C1 segment of cervical spinal cord (tissue), 14 donors: ENCODE results near the gene TTC21B.

ENCODE experiments used
- DNase-seq, 14 donors: peaks; one replicate each; lab custom pipeline; 2025; lab: John Stamatoyannopoulos, UW

TTC21B gene

DNA sequence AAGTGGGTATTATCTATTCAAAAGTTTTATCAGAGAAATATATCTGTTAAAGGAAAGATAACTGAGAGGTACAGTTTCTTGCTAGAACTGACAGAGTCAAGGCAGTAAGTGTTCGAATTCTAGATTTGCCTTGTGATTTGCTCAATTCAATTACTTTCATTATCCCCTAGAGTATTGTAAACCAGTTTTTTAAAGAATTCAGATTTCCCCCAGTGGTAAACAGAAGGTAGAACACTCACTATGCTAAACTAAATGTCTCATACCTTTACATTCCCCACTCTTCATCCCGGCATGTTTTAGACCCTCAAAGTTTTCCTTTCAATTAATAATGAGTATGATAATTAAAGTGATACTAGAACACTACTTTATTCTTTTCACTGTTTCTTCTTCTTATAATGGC, 28.6 kb downstream of the TTC21B start:
- no peak for DNase-seq

DNA sequence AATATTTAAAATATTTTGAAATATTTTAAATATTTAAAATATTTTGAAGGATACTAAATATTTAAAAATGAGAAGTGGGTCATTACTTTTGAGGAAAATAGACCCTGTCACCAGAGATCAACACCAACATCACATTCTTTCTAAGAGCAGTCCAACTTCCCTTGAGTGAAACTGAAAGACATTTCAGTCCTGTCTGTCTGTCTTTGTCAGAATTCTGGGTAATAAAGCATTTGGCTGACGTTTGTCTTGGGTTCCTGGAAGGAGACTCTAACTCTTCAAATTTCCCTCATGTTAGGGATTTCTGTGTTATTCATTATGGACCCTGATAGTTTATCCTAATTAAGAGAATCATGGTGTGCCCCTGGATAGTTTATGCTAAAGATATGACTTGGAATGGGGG, 32.8 kb downstream of the TTC21B start:
- DNase-seq = no peak

DNA sequence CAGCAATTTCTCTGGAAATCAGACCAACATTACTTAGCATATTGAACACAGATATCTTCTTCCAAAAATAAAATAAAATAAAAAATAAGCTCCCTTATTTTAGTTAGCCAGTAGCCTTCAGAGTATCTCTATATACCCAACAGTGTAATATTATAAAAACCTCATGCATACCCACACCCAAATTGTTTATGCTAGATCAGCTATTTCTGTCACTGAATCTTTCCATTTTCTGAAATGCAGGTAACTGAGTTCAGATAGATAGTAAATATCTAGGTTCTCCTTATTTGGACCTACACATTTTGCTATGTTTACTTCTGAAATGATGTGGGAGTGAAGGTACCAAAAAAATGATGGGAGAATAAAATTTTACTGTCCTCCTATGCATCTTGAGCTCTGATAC, 39.9 kb downstream of the TTC21B start:
- no peak for DNase-seq

DNA sequence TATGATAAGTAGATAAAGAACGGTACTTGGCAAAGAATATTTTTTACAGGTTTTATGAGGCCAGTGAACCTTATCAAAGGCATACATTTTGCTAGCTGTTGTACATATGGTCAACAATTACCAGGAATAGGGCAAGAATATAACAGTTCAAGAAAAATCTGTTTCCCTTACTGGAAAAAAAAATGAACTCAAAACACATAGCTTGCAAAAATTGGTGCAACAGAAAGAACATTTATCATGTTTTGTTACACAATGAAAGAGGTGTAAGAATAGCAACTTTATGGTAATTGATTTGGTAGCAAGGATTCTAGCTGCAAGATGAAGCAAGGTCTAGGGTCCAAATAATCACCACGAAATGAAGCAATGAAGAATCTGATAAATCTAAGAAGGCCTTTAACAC, 41.6 kb downstream of the TTC21B start:
- no peak for DNase-seq

DNA sequence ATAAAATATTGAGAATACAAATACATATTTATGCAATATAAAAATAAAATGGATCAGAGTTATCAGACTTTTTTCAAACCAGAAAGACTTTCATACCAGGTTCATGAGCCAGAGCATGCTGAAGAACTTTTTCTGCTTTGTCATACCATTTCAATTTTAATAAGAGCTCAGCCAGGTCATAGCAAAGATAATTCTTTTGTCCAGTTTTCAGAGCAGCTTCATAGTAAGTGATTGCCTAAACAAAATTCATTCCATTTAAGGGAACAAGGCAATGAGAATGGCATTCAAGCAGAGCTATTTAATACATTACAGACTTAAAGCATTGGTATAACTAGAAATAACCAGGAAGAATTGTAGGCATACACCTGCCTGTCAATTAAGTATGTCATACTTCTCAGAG, 42.3 kb downstream of the TTC21B start:
- no peak for DNase-seq

DNA sequence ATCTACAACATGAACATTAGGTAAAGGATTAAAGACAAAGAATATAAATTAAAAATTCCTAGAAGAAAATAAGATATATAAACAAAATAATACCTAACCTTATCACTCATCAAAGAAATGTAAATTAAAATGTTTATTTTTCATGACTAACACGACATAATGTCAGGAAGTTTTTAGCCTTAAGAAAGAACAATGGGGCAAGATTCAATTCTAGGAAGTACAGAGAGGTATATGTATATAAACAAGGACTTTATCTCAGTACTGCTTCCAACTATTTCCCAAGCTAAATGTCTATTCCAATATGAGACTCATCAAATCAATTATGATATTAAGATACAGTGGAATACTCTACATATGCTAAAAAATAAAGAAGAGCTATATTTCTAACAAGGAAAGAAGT, 44.1 kb downstream of the TTC21B start:
- no peak for DNase-seq

DNA sequence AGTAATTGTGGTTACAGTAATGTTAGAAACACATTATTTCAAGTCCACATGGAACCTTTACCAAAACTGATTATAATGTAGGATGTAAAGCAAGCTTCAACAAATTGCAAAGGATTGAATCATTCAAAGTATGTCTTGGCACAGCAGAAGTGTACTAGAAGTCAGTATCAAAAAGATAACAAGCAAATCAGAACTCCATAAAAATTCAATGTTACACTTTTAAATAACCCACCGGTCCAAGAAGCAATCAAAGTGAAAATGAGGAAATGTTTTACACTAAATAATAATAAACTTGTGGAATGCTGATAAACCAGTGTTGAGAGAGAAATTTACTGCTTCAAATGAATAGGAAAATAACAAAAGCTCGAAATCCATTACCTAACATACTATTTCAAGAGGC, 47.7 kb downstream of the TTC21B start:
- DNase-seq = no peak

DNA sequence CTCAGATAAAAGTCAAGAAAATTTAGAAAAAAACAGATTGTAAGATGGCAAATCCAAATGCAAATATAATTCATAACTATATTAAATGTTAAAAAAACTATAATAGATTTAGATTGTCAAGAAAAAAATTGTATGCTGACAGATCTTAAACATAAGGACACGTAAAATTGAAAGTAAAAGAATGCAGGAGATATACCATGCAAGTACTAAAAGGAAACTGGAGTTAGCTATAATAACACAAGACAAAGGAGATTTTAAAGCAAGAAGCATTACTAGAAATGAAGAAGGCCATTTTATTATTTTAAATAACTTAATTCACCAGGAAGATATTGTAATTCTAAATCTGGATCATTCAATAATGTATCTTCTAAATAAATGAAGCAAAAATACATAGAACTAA, 48.3 kb downstream of the TTC21B start:
- no peak for DNase-seq

DNA sequence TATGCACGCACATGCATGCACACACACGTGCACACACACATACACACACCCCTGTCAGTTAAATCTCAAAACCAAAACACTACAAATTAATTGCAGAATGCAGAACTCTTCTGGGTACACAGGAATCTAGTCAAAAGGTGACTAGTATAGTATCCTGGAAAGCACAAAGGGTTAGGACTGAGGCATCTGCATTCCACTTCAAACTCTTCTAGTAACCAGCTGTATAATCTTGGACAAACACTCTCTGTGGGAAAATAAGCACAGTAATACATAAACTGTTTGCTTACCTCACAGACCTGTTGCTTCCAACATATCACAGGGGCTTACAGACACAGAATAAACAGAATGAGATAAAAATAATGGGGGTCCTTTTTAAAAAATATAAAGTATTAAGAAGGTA, 49.1 kb downstream of the TTC21B start:
- no peak for DNase-seq

DNA sequence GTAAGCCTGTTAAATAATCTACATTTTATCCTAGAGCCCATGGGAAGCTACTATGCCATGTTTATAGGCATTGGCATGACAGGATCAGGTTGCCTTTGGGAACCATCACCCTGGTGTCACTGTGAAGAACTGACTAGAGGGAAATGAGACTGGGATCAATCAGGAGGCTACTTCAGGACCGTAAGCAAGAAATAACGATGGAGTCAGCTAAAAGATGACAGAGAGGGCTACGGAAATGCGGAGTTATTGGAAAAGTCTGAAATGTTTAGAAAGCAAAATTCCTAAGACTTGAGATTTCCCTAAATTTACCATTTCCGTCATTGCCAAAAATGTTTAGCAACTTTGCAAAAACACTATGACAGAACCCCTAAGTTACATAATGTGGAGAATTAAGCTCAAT, 50.2 kb downstream of the TTC21B start:
- DNase-seq = no peak

DNA sequence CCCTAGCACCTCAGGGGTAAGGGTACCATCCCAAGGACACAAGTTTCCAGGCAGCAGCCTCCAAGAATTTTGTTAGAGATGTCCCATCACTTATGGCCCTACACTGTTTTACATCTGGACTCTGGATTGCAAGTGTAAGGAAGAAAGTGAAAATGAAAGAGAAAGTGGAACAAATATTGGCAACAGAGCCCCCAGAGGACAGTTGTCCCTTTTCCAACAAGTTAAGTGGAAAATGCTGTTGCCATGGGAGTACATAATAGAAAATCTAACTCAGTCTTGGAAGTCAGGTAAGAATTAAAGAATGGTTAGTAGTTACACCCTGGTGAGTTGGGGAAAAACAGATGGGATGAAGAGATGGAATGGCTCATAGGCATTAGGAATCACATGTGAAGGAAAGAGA, 50.6 kb downstream of the TTC21B start:
- no peak for DNase-seq

DNA sequence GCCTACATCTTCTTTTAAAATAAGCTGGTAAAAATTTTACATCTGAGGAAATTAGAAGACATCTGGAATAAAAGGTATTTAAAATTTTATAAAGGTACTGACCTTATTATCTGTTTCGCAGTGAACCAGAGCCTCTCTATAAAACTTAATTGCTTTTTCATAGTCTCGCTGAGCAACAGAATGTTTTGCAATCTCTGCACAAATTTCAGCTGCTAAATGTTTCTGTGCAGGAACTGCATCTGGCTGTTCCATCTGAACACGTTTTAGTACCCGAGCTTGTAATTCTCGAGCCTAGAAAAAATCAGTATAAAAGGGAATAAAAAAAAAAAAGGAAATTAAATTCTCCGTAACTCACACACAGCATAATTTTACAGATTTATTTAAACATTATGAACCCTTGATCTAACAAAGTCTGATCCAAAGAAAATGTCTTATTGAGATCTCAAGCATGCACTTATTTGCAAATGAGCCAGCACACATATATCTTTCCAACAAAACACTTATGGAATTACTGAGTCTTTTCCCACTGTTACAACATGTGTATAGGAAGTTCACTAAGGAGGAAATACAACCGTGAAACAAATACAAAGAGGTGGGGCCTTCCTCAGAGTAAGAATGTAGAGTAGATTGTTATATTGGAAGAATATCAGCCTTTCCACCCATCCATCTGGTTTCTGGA, 51.8 kb downstream of the TTC21B start:
- no peak for DNase-seq

DNA sequence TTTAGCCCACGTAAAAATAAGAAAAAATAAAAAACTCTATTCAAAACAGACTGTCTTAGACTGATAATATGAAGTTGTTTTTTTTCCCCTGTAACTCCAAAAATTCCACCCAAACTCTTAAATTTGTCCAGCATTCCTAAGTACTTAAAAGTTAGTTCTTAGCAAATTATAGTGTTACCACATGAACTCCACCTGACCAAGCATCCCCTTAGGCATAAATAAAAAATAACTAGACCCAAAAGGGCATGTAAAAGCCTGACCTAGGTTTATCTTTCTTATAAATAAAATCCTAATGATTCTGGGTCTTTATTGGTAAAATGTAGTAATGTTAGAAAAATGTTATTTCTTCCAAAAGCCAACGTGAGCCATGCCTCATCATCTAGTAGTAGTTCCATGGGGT, 54.3 kb downstream of the TTC21B start:
- no peak for DNase-seq

DNA sequence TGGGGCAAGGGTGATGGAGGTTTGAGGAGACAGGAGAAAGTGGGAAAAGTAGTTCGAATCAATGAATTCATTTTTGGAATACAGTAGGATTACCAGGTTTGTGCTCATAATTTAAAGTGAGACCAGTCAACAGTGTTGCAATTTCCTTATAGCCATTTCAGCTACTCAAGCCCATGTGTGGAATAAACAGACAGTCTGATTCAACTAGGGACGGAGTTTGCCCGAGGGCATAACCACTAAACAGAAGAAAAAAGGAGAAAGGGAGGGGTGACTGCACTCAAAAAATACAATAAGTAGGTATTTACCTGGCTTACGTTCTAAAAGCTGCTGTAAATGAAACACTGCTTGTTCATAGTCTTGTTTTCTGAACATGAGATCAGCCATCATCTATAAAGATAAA, 55.2 kb downstream of the TTC21B start:
- DNase-seq = no peak

DNA sequence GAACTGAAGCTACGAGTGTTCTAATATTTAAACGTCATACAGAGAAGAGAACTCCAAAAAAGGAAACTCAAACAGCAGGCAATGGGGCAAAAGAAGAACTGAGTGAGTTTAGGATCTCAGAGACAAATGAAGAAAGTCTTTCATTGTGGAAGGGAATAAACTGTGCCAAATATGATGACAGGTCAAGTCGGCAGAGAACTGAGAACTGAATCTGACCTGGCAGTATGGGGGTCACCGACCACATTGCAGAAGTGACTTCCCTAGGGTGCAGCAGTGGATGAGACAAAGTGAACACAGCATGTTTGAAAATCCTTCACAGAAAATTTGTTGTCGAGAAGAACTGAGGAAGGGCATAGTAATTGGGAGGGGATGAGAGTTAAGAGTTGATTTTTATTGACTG, 55.9 kb downstream of the TTC21B start:
- DNase-seq = no peak

DNA sequence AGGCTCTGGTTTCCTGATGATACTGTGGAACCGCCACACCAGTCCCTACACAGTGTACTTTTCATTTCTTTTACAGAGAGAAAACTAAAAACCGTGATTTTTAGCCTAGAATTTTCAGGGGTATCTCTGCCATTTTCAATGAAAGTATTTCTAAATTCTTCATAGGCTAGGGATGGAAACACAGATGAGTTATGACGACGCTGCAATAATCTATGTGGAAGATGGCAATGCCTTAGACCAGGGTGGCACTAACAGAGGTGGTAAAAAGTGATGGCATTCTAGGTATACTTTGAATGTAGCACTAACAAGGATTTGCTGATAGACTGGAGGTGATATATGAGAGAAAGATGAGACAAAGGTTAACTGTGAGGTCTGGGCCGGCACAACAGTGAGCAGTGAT, 56.5 kb downstream of the TTC21B start:
- no peak for DNase-seq

DNA sequence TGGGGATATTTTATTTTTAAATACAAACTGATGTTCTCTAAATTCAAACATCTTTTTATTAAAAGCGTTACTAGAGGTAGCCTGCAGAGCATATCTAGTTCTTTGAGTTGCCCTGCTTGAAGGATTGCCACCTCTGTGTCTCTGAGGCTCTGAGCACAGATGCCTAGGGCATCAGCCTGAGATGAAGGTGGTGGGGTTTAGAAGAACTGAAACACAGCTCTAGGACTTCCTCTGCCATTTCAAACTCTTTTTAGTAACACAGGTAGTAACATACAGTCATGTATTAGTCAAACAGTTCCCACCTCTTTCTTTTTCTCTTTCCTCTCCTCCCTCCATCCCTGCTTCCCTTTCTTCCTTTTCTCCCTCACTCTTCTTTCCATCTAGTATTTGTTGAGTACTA, 57.6 kb downstream of the TTC21B start:
- no peak for DNase-seq

DNA sequence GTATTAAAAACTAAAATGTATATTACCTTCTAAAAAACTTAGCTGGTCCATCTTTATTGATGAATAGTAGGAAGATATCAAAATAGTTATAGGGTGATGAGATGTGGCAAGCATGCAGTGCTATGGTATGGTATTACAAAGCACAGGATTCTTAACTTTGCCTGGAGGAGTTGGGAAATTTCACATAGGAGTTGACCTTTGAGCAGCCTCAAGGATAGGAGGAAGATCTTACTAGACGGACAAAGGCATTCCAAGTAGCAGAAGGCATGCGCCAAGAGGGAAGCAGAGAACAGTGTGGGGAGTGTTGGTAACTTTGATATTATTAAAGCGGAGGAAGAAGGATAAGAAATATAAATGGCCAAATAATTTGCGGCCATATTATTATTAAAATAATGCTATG, 60.0 kb downstream of the TTC21B start:
- DNase-seq = no peak

DNA sequence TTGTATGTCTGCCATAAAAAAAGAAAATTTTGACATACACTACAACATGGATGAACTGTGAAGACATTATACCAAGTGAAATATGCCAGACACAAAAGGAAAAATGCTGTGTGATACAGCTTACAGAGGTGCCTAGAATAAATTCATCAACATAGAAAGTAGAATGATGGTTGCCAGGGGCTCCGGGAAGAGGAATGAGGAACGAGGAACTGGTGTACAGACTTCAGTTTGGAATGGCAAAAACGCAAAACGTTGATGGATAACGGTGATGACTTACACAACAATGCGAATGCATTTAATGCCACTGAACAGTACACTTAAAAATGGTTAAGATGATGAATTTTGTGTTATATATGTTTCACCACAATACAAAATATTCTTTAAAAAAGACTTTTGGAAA, 61.0 kb downstream of the TTC21B start:
- DNase-seq = no peak

DNA sequence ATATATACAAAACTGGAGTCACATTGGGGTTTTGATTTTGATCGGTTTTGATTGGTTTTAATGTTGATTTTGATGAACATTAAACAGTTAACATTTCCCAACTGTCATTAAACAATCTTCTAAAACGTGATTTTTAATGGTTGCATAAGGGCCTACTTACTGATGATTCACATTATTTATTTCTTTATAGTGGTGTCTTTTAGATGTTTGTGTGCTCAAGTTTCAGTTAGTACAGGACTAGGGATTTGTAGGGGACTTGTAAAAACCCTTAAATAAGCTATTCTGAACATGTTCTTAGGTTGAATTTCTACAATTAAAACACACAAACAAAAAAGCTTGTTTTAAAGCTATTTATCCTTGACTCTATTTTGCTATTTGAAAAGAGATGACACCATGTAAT, 61.6 kb downstream of the TTC21B start:
- DNase-seq = no peak

DNA sequence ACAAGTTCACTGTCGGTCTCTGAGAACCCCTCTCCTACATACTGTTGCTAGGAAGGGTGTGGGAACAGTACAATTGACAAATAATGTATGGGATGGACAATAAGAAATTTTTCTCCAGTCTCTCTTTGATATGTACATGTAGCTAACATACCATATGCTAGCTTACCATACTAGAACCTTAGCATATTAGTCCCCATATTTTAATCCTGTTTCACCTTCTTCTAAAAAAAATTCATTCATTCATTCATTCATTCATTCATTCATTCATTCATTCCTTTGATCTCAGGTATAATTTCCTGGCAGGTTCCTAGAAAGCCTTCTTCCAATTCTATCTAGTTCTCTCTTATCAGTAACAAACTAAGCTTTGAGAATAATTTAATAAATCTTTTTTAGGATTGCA, 62.2 kb downstream of the TTC21B start:
- DNase-seq = no peak

DNA sequence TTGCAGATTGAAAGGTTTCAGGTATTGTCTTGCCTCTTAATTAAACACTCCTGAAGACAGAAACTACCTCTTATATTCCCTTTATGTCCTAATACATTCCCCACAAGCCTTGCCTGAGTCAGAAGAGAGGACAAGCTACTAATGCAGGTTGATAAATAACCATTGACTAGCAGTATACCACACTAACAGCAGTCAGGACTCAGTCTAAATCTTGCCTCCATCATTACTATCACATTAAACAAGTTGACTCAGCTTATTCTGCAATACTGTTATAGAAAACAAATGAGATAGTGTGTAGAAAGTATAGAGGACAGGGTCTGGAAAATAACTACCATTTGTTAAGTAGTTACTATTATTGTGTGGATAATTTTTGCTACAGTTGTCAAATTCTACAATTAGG, 63.8 kb downstream of the TTC21B start:
- no peak for DNase-seq

DNA sequence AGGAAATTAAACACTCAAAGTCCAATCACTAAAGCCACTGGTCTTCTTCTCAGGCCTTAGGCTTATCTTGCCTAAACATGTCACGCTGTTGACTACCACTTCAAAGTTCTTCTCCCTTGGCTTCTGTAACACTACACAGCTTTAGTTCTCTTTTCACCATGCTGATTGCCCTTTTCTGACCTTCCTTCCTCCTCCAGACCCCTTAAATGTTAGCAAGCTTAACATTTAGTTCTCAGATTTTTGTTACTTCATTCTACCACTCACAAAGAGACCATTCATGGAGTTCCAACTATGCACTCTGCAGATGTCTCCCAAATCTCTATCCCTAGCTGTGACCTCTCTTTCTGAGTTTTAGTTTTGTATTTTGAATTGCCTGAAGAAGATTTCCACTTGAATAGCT, 64.4 kb downstream of the TTC21B start:
- no peak for DNase-seq

DNA sequence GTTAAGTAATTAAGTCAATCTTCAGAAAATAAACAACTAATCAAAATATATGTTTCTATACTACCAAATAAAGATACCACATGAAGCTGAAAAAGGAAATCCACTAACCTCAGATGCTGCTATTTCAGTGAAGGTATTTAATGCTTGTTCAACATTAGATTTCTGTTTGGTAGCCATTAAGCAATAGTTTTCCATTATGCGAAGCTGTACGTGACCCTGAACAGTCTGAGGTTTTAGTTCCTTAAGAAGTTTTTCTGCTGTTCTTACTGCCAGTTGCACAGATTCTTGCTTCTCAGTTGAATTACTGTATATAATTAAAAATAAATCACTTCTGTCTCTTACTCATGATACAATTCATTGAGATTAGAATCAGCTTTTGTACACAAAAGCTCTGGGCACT, 65.4 kb downstream of the TTC21B start:
- no peak for DNase-seq
